Measurements from ENCODE around the gene ANKK1. TPM values are rescaled to one million over a fixed set of nuclear protein-coding genes. Genes with fewer than 3 reads are reported as not detected.

ANKK1 gene
- total RNA-seq, 1 experiment from 2014 or later: 0.22 TPM

DNA sequence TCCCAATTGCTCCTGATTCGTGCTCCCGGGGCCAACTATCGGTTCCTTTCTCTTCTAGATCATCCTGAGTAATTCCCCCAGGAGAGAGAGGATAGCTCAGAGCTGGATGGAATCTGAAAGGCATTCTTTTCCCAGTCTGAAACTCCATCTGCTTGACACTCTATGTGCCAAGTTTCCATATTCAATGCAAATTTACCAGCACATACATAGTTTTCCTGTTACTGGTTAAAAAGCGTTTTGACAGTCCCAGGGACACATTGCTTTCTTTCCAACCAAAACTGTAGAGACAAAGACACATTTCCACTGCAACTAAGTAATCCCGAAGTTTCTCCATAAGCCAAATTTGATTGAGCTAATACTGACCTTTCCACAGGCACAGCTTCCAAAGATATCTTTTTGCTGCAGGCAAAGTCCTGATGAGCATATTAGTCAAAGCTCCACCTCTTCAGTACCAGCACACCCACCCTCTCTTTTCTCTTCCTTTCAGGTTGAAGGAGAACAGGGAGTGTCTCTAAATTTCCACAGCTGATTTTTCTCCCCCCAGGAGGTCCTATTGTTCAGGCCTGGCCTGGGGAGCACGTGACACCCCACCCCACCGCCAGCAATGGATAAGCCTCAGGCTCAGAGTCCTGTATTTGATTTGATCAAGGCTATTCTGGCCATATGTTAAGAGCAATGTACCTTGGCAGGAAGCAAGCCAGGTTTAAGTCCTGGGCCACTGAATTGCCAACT is 9.7 kb upstream of the ANKK1 start:
- POLR2A ChIA-PET (ENCODE audit: unreplicated experiment): no interaction called here

GRCh38 chr11:113378692-113379091 is 8.9 kb upstream of the ANKK1 start:
- no peaks in the 10 kb centered on the region for H3K9me2 ChIP-seq (replicated peaks; ENCODE audit: low read length)
- H3K27me3 ChIP-seq (ENCODE audit: low read length): no peaks in the 10 kb centered on the region
- no peak overlapping the region for H3K4me3 ChIP-seq (ENCODE audit: low read length)
- POLR2A ChIA-PET (ENCODE audit: unreplicated experiment): no interaction called here
- no peak overlapping the region for H3K27ac ChIP-seq (ENCODE audit: low read length)
- H4K20me1 ChIP-seq (ENCODE audit: low read length): no peaks in the 10 kb centered on the region
- ATAC-seq (no peak), DNase-seq (no peak)
- no peak overlapping the region for H3K9ac ChIP-seq (ENCODE audit: low read length)
- intact Hi-C loops (cut with micrococcal nuclease): no loop called here
- no peaks in the 10 kb centered on the region for H3F3A ChIP-seq (ENCODE audit: low read length, unreplicated experiment)
- no peaks in the 10 kb centered on the region for H3K79me2 ChIP-seq (ENCODE audit: low read length)
- CTCF ChIA-PET: no interaction called here
- H3K36me3 ChIP-seq (ENCODE audit: low read depth, low read length): no peaks in the 10 kb centered on the region
- H3K4me1 ChIP-seq (ENCODE audit: insufficient read depth, low read length): peaks cover 13% of the 10 kb centered on the region
- BruUV-seq (replicated peaks): no TSS peak
- no peak for TF ChIP-seq EZH2 (IDR thresholded peaks at IDR 0.05; ENCODE audit: low read length, unreplicated experiment)
- TF ChIP-seq, protein P1, sequence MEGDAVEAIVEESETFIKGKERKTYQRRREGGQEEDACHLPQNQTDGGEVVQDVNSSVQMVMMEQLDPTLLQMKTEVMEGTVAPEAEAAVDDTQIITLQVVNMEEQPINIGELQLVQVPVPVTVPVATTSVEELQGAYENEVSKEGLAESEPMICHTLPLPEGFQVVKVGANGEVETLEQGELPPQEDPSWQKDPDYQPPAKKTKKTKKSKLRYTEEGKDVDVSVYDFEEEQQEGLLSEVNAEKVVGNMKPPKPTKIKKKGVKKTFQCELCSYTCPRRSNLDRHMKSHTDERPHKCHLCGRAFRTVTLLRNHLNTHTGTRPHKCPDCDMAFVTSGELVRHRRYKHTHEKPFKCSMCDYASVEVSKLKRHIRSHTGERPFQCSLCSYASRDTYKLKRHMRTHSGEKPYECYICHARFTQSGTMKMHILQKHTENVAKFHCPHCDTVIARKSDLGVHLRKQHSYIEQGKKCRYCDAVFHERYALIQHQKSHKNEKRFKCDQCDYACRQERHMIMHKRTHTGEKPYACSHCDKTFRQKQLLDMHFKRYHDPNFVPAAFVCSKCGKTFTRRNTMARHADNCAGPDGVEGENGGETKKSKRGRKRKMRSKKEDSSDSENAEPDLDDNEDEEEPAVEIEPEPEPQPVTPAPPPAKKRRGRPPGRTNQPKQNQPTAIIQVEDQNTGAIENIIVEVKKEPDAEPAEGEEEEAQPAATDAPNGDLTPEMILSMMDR (conservative IDR thresholded peaks at IDR 0.05; ENCODE audit: low read depth, low read length): no peak
- H2AFZ ChIP-seq (ENCODE audit: low read length): no peak overlapping the region
- H3K4me2 ChIP-seq (ENCODE audit: low read length): no peak overlapping the region
- H3K9me3 ChIP-seq (ENCODE audit: low read length): no peaks in the 10 kb centered on the region

More for the DNA sequence above, 9.7 kb upstream of the ANKK1 start:
- H3F3A ChIP-seq (ENCODE audit: low read length, unreplicated experiment): no peaks in the 10 kb centered on the region
- H2AFZ ChIP-seq (ENCODE audit: low read length): no peak overlapping the region
- H3K27ac ChIP-seq (ENCODE audit: low read length): no peak overlapping the region
- H3K9me2 ChIP-seq (replicated peaks; ENCODE audit: low read length): no peaks in the 10 kb centered on the region
- no peak overlapping the region for H3K4me2 ChIP-seq (ENCODE audit: low read length)
- H3K9me3 ChIP-seq (ENCODE audit: low read length): no peaks in the 10 kb centered on the region
- intact Hi-C loops (cut with micrococcal nuclease): no loop called here
- ATAC-seq (no peak), DNase-seq (peak; percentile 18)
- CTCF ChIA-PET: no interaction called here
- no peaks in the 10 kb centered on the region for H3K79me2 ChIP-seq (ENCODE audit: low read length)
- BruUV-seq (replicated peaks): no TSS peak
- H3K4me3 ChIP-seq (ENCODE audit: low read length): no peak overlapping the region
- H4K20me1 ChIP-seq (ENCODE audit: low read length): no peaks in the 10 kb centered on the region
- H3K27me3 ChIP-seq (ENCODE audit: low read length): no peaks in the 10 kb centered on the region
- no peaks in the 10 kb centered on the region for H3K36me3 ChIP-seq (ENCODE audit: low read depth, low read length)
- H3K9ac ChIP-seq (ENCODE audit: low read length): no peak overlapping the region
- TF ChIP-seq EZH2 (IDR thresholded peaks at IDR 0.05; ENCODE audit: low read length, unreplicated experiment) (no peak), EZH2phosphoT487 (IDR thresholded peaks at IDR 0.05; ENCODE audit: borderline replicate concordance, low read length) (no peak)
- TF ChIP-seq, protein P1 (conservative IDR thresholded peaks at IDR 0.05; ENCODE audit: low read depth, low read length): no peak
- H3K4me1 ChIP-seq (ENCODE audit: insufficient read depth, low read length): peaks cover 20% of the 10 kb centered on the region

- DNase-seq: no peak
- Histone ChIP-seq H3K9ac (ENCODE audit: low read length) (no peak overlapping the region), H3K36me3 (ENCODE audit: low read depth, low read length) (no peaks in the 10 kb centered on the region), H3K79me2 (ENCODE audit: low read length) (no peaks in the 10 kb centered on the region), H3K4me2 (ENCODE audit: low read length) (no peak overlapping the region), H4K20me1 (ENCODE audit: low read length) (no peaks in the 10 kb centered on the region), H2AFZ (ENCODE audit: low read length) (no peak overlapping the region), H3K9me2 (replicated peaks; ENCODE audit: low read length) (no peaks in the 10 kb centered on the region), H3K27me3 (ENCODE audit: low read length) (no peaks in the 10 kb centered on the region), H3K4me3 (ENCODE audit: low read length) (no peak overlapping the region), H3F3A (ENCODE audit: low read length, unreplicated experiment) (peaks cover 3% of the 10 kb centered on the region), H3K9me3 (ENCODE audit: low read length) (no peaks in the 10 kb centered on the region), H3K4me1 (ENCODE audit: insufficient read depth, low read length) (peaks cover 30% of the 10 kb centered on the region), H3K27ac (ENCODE audit: low read length) (no peak overlapping the region)
- no TSS peak for BruUV-seq (replicated peaks)
- intact Hi-C loops (cut with micrococcal nuclease): no loop called here
- no peak for ATAC-seq
- ChIA-PET CTCF (no interaction called here), POLR2A (ENCODE audit: unreplicated experiment) (no interaction called here)
- TF ChIP-seq EZH2 (IDR thresholded peaks at IDR 0.05; ENCODE audit: low read length, unreplicated experiment) (no peak), EZH2phosphoT487 (IDR thresholded peaks at IDR 0.05; ENCODE audit: borderline replicate concordance, low read length) (no peak)
- TF ChIP-seq, protein P1 (conservative IDR thresholded peaks at IDR 0.05; ENCODE audit: low read depth, low read length): no peak
Measured at GRCh38 chr11:113382121-113382520, 5.5 kb upstream of the ANKK1 start.
